DOHH2 (cell line): ENCODE measurements around the gene VPS4A.

ENCODE experiments used
- H3F3A ChIP-seq: fragments of 200-600 bp; sonication (generic), shearing (Covaris generic); 2 replicates; pipeline ENCODE4 v1.6.0; 2016; ENCODE audit warnings: antibody characterized with exemption, mild to moderate bottlenecking; ENCODE audit not compliant: control insufficient read depth, insufficient read depth
- H3K27ac ChIP-seq: fragments of 200-600 bp; sonication (generic); 2 replicates; pipeline ENCODE4 v1.5.1; 2014; ENCODE audit warnings: low read depth, mild to moderate bottlenecking, low read length, moderate library complexity
- H3K27me3 ChIP-seq: fragments of 200-600 bp; sonication (generic); 2 replicates; pipeline ENCODE4 v1.6.1; 2014; ENCODE audit warnings: mild to moderate bottlenecking, low read length, mixed read lengths; ENCODE audit not compliant: control insufficient read depth
- H3K36me3 ChIP-seq: fragments of 200-600 bp; sonication (generic); 2 replicates; pipeline ENCODE4 v1.6.1; 2014; ENCODE audit warnings: mild to moderate bottlenecking, low read length, moderate library complexity, mixed read lengths; ENCODE audit not compliant: control insufficient read depth
- H3K4me1 ChIP-seq: fragments of 200-600 bp; sonication (generic); 2 replicates; pipeline ENCODE4 v1.6.1; 2014; ENCODE audit warnings: mild to moderate bottlenecking, low read length, mixed read lengths; ENCODE audit not compliant: control insufficient read depth
- H3K4me2 ChIP-seq: fragments of 200-600 bp; sonication (generic); 2 replicates; pipeline ENCODE4 v1.6.0; 2014; ENCODE audit warnings: mild to moderate bottlenecking, low read length, moderate library complexity
- H3K4me3 ChIP-seq: fragments of 200-600 bp; sonication (generic); 2 replicates; pipeline ENCODE4 v1.5.1; 2014; ENCODE audit warnings: mild to moderate bottlenecking, low read length, mixed read lengths
- H3K79me2 ChIP-seq: fragments of 200-600 bp; sonication (generic); 2 replicates; pipeline ENCODE4 v1.6.1; 2014; ENCODE audit warnings: mild to moderate bottlenecking, low read length, mixed read lengths; ENCODE audit not compliant: control insufficient read depth
- H3K9me2 ChIP-seq: fragments of 200-600 bp; sonication (generic); replicated peaks from 2 replicates; pipeline ENCODE4 v1.6.1; 2014; ENCODE audit warnings: mild to moderate bottlenecking, low read length, mixed read lengths; ENCODE audit not compliant: control insufficient read depth
- H3K9me3 ChIP-seq: fragments of 200-600 bp; sonication (generic); 2 replicates; pipeline ENCODE4 v1.6.1; 2014; ENCODE audit warnings: antibody characterized with exemption, low read length, mixed read lengths; ENCODE audit not compliant: control insufficient read depth, insufficient read depth
- H4K20me1 ChIP-seq: fragments of 200-600 bp; sonication (generic); 2 replicates; pipeline ENCODE4 v1.6.0; 2014; ENCODE audit warnings: low read depth, mild to moderate bottlenecking, antibody characterized with exemption, low read length, moderate library complexity; ENCODE audit not compliant: control insufficient read depth, insufficient read depth
- EZH2phosphoT487 ChIP-seq: fragments of 200-600 bp; sonication (generic); IDR thresholded peaks from 2 replicates; pipeline ENCODE4 v1.6.1; 2017; ENCODE audit warnings: borderline replicate concordance, mild to moderate bottlenecking, antibody characterized with exemption, low read length, moderate library complexity, mixed read lengths
- TF ChIP-seq, protein P1 (sequence below): fragments of 200-600 bp; sonication (generic); IDR thresholded peaks from one replicate; pipeline ENCODE4 v1.5.1; 2014; ENCODE audit warnings: antibody characterized with exemption, mild to moderate bottlenecking, low read depth, low read length; ENCODE audit not compliant: poor library complexity, severe bottlenecking

Gene VPS4A

DNA sequence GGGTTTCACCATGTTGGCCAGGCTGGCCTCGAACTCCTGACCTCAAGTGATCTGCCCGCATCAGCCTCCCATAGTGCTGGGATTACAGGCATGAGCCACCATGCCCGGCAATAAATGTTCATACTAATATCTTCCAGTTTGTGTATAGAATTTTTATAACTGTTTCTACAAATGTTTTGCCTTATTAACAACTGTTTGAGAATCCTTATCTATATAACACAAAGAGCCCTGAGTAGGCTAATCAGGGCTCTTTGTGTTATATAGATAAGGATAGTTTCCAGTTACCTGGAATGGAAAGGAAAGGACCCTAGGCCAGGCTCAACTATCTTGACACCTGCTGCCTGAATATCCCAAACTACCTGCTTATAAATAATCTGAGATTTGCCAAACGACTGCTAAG lies 57.7 kb downstream of the VPS4A start:
- Histone ChIP-seq H3K4me1 (peaks cover 57% of the 10 kb centered on the region), H3K27me3 (no peaks in the 10 kb centered on the region), H3K4me2 (no peak overlapping the region), H3K9me3 (no peaks in the 10 kb centered on the region), H3K27ac (no peak overlapping the region), H3K79me2 (peaks cover 60% of the 10 kb centered on the region), H3K36me3 (peaks cover 91% of the 10 kb centered on the region), H3K9me2 (no peaks in the 10 kb centered on the region), H3F3A (peaks cover 24% of the 10 kb centered on the region), H3K4me3 (no peak overlapping the region), H4K20me1 (no peaks in the 10 kb centered on the region)
- TF ChIP-seq, protein P1, sequence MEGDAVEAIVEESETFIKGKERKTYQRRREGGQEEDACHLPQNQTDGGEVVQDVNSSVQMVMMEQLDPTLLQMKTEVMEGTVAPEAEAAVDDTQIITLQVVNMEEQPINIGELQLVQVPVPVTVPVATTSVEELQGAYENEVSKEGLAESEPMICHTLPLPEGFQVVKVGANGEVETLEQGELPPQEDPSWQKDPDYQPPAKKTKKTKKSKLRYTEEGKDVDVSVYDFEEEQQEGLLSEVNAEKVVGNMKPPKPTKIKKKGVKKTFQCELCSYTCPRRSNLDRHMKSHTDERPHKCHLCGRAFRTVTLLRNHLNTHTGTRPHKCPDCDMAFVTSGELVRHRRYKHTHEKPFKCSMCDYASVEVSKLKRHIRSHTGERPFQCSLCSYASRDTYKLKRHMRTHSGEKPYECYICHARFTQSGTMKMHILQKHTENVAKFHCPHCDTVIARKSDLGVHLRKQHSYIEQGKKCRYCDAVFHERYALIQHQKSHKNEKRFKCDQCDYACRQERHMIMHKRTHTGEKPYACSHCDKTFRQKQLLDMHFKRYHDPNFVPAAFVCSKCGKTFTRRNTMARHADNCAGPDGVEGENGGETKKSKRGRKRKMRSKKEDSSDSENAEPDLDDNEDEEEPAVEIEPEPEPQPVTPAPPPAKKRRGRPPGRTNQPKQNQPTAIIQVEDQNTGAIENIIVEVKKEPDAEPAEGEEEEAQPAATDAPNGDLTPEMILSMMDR = no peak
- no peak for TF ChIP-seq EZH2phosphoT487

DNA sequence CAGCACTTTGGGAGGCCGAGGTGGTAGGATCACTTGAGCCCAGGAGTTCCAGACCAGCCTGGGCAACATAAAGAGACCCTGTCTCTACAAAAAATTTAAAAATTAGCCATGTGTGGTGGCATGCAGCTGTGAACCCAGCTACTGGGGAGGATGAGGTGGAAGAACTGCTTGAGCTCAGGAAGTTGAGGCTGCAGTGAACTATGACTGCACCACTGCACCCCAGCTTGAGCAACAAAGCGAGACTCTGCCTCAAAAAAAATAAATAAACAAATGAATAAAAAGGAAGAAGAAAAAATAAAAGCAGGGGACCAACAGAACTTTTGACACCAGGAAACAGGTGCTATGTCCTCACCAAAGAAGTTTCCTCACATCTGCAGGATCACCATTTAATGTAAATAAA lies 60.4 kb downstream of the VPS4A start:
- H3K27ac ChIP-seq = peak overlapping the region; percentile 96
- peaks cover 37% of the 10 kb centered on the region for H3F3A ChIP-seq
- peak overlapping the region; percentile 66 for H3K4me2 ChIP-seq
- no peaks in the 10 kb centered on the region for H4K20me1 ChIP-seq
- peaks cover 70% of the 10 kb centered on the region for H3K4me1 ChIP-seq
- TF ChIP-seq, protein P1 = no peak
- no peak for TF ChIP-seq EZH2phosphoT487
- no peaks in the 10 kb centered on the region for H3K9me2 ChIP-seq
- H3K4me3 ChIP-seq = peak overlapping the region; percentile 54
- H3K9me3 ChIP-seq = no peaks in the 10 kb centered on the region
- peaks cover 68% of the 10 kb centered on the region for H3K79me2 ChIP-seq
- peaks cover 84% of the 10 kb centered on the region for H3K36me3 ChIP-seq
- H3K27me3 ChIP-seq = no peaks in the 10 kb centered on the region

DNA sequence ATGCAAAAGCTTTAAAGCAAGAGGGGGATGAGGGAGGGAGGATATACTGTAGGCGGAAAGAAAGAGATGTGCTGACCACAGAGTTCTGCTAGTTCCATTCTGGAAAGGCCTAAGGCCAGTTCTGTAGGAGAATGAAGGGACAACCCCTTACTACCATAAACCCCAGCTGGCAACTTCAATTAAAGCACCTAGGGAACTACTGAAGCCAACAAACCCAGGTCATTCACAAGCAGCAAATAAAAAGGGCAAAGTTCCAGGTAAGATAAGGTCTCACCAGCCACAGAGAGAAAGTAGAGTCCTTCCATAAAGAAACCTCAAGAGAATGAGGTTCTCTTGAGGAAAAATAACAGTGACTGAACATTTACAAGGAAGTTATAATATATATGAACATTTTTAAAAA lies 61.9 kb downstream of the VPS4A start:
- Histone ChIP-seq H3K36me3 (peaks cover 83% of the 10 kb centered on the region), H3K4me2 (peak overlapping the region; percentile 66), H3K79me2 (peaks cover 72% of the 10 kb centered on the region), H4K20me1 (no peaks in the 10 kb centered on the region), H3K4me1 (peaks cover 79% of the 10 kb centered on the region), H3F3A (peaks cover 37% of the 10 kb centered on the region), H3K9me2 (no peaks in the 10 kb centered on the region), H3K27ac (peak overlapping the region; percentile 96), H3K4me3 (peak overlapping the region; percentile 54), H3K27me3 (no peaks in the 10 kb centered on the region), H3K9me3 (no peaks in the 10 kb centered on the region)
- no peak for TF ChIP-seq EZH2phosphoT487
- TF ChIP-seq, protein P1 = no peak
